A549 (cell line): Measurements from ENCODE around the gene CD7. TPM values are rescaled to one million over a fixed set of nuclear protein-coding genes. Genes with fewer than 3 reads are reported as not detected.

Experiments used
- ATAC-seq, 2 experiments: fragments of 200-7000 bp in 1 of 2; fragments of >200 bp in 1 of 2; cut with Nextera tagmentation in 1 of 2; cut with Tn5 transposase in 1 of 2; 3 replicates each; pipeline versions ENCODE4 v1.8.0 to v1.9.1; 2018 to 2020; ENCODE audit warnings: mild to moderate bottlenecking in 1 of 2, moderate library complexity in 1 of 2
- CTCF ChIA-PET: fragments of 300-600 bp; sonication (Branson Sonifier 250); formaldehyde crosslinking; extraction: SDS; loops from one replicate; lab custom pipeline; 2021; ENCODE audit warnings: antibody characterized with exemption, inconsistent platforms; lab: Yijun Ruan, JAX
- POLR2A ChIA-PET: fragments of 350-600 bp; formaldehyde crosslinking; extraction: SDS; loops from one replicate; lab custom pipeline; 2021; ENCODE audit warnings: antibody characterized with exemption, inconsistent platforms; lab: Yijun Ruan, JAX
- DNase-seq, 2 experiments: peaks; one replicate each; pipeline versions ENCODE4 v3.0.0 to v3.0.0-alpha.2; 2011 to 2016; ENCODE audit warnings: low read depth in 1 of 2, low spot score in 1 of 2
- FAIRE-seq: peaks from 2 replicates; lab custom pipeline; 2011; peaks lifted over from hg19 to GRCh38; lab: Jason Lieb, UNC
- H3K27ac ChIP-seq, 2 experiments: fragments of >200 bp; sonication (Bioruptor Twin); formaldehyde crosslinking; 3 replicates each; pipeline ENCODE4 v1.5.1; 2016 to 2017
- H3K4me1 ChIP-seq: fragments of >200 bp; sonication (Bioruptor Twin); formaldehyde crosslinking; 3 replicates; pipeline ENCODE4 v1.6.1; 2016
- H3K4me2 ChIP-seq: fragments of >200 bp; sonication (Bioruptor Twin); formaldehyde crosslinking; 3 replicates; pipeline ENCODE4 v1.6.1; 2016
- H3K4me3 ChIP-seq: fragments of >200 bp; sonication (Bioruptor Twin); formaldehyde crosslinking; 3 replicates; pipeline ENCODE4 v1.5.1; 2016
- H3K9me3 ChIP-seq: fragments of >200 bp; sonication (Bioruptor Twin); formaldehyde crosslinking; 3 replicates; pipeline ENCODE4 v1.6.1; 2016
- CBX2 ChIP-seq: fragments of 200-600 bp; sonication (generic); IDR thresholded peaks from 2 replicates; pipeline ENCODE4 v1.6.1; 2016; ENCODE audit warnings: low read depth, mild to moderate bottlenecking, borderline replicate concordance
- CHD2 ChIP-seq: fragments of 150-350 bp; IDR thresholded peaks from 2 replicates; pipeline ENCODE4 v1.6.1; 2014; ENCODE audit warnings: low read length; ENCODE audit not compliant: partially characterized antibody
- CHD4 ChIP-seq: fragments of 200-600 bp; sonication (generic); IDR thresholded peaks from 2 replicates; pipeline ENCODE4 v1.6.1; 2016; ENCODE audit warnings: antibody characterized with exemption, mild to moderate bottlenecking, borderline replicate concordance
- EHMT2 ChIP-seq: fragments of 200-600 bp; sonication (generic); IDR thresholded peaks from 2 replicates; pipeline ENCODE4 v1.6.1; 2016; ENCODE audit warnings: antibody characterized with exemption, low read depth, mild to moderate bottlenecking, moderate library complexity
- EP300 ChIP-seq, 2 experiments: fragments of >200 bp; sonication (Bioruptor Twin); formaldehyde crosslinking; IDR thresholded peaks; 2 replicates in 1 of 2; 3 replicates in 1 of 2; pipeline ENCODE4 v1.6.1; 2016 to 2017
- ESRRA ChIP-seq: fragments of 150-350 bp; IDR thresholded peaks from 2 replicates; pipeline ENCODE4 v1.6.1; 2014; ENCODE audit warnings: mild to moderate bottlenecking, low read length, borderline replicate concordance
- HOXB5 ChIP-seq: fragments of 250-450 bp; sonication (Bioruptor Pico); IDR thresholded peaks from 2 replicates; pipeline ENCODE4 v1.5.0; 2020; ENCODE audit warnings: mild to moderate bottlenecking, moderate library complexity
- JUN ChIP-seq, 2 experiments: fragments of >200 bp; sonication (Bioruptor Twin); formaldehyde crosslinking; IDR thresholded peaks; 2 replicates in 1 of 2; 3 replicates in 1 of 2; pipeline ENCODE4 v1.6.1; 2016 to 2017
- KDM5A ChIP-seq: fragments of 200-600 bp; sonication (generic); IDR thresholded peaks from 2 replicates; pipeline ENCODE4 v1.6.1; 2016; ENCODE audit warnings: antibody characterized with exemption, mild to moderate bottlenecking
- MYC ChIP-seq: IDR thresholded peaks from 2 replicates; pipeline ENCODE4 v1.6.1; 2012; ENCODE audit warnings: mild to moderate bottlenecking, inconsistent platforms, low read length, improper control_type of control experiment, borderline replicate concordance
- NR3C1 ChIP-seq: fragments of >200 bp; sonication (Bioruptor Twin); formaldehyde crosslinking; IDR thresholded peaks from 3 replicates; pipeline ENCODE4 v1.6.1; 2017
- RAD21 ChIP-seq, 2 experiments: fragments of >200 bp in 1 of 2; sonication (Bioruptor Twin) in 1 of 2; formaldehyde crosslinking in 1 of 2; IDR thresholded peaks in 1 of 2; conservative IDR thresholded peaks in 1 of 2; 2 replicates in 1 of 2; 3 replicates in 1 of 2; pipeline ENCODE4 v1.6.1; 2012 to 2018; ENCODE audit warnings: inconsistent platforms in 1 of 2
- SMC3 ChIP-seq: fragments of >200 bp; sonication (Bioruptor Twin); formaldehyde crosslinking; IDR thresholded peaks from 3 replicates; pipeline ENCODE4 v1.6.1; 2018; ENCODE audit warnings: inconsistent platforms
- SREBF2 ChIP-seq: fragments of 450-650 bp; IDR thresholded peaks from 2 replicates; pipeline ENCODE4 v1.6.1; 2014; ENCODE audit warnings: mild to moderate bottlenecking, moderate library complexity
- TFCP2L1 ChIP-seq: fragments of 250-450 bp; sonication (Bioruptor Pico); IDR thresholded peaks from 2 replicates; pipeline ENCODE4 v1.5.0; 2021; ENCODE audit warnings: mild to moderate bottlenecking
- ZSCAN20 ChIP-seq: fragments of 250-450 bp; sonication (Bioruptor Pico); IDR thresholded peaks from 2 replicates; pipeline ENCODE4 v1.8.0; 2022; ENCODE audit warnings: mild to moderate bottlenecking, moderate library complexity
- WGBS: methylation state at CpG from one replicate; pipeline ENCODE4 v1.1.6; 2017; ENCODE audit errors: missing lambda C conversion rate; 5-methylcytosine and 5-hydroxymethylcytosine counted together
- polyA plus RNA-seq, 4 experiments: library from polyadenylated mRNA; depleted of rRNA in 3 of 4; stranded (reverse); fragments of >200 nt; fragmentation: RNase III in 1 of 4; extraction: RNeasy Plus Mini Kit Qiagen cat#74134 plus additional on column Dnase treatment in 1 of 4; gene quantifications; 2 replicates in 3 of 4; 3 replicates in 1 of 4; pipeline ENCODE4 v1.2.3, GENCODE V29; 2011 to 2017
- TF ChIP-seq, protein P1 (sequence below): fragments of >200 bp; sonication (Bioruptor Twin); formaldehyde crosslinking; IDR thresholded peaks from 3 replicates; pipeline ENCODE4 v1.5.1; 2016
- TF ChIP-seq, protein P2 (sequence below): fragments of >200 bp; sonication (Bioruptor Twin); formaldehyde crosslinking; IDR thresholded peaks from 2 replicates; pipeline ENCODE4 v1.6.1; 2016
- TF ChIP-seq, protein P3 (sequence below): IDR thresholded peaks from 2 replicates; pipeline ENCODE4 v1.6.1; 2012
- TF ChIP-seq, protein P4 (sequence below): fragments of 450-650 bp; IDR thresholded peaks from 2 replicates; pipeline ENCODE4 v1.6.1; 2014; ENCODE audit warnings: antibody characterized with exemption
- TF ChIP-seq, protein P5 (sequence below): fragments of >200 bp; sonication (Bioruptor Twin); formaldehyde crosslinking; IDR thresholded peaks from 3 replicates; pipeline ENCODE4 v1.6.1; 2016
- TF ChIP-seq, protein P6 (sequence below): fragments of 200-600 bp; sonication (generic); IDR thresholded peaks from 2 replicates; pipeline ENCODE4 v1.6.1; 2016; ENCODE audit warnings: antibody characterized with exemption, mild to moderate bottlenecking, moderate library complexity

Gene CD7
- polyA plus RNA-seq, 2 of the 4 experiments (the other 2 are of a cell fraction) = not detected

DNA sequence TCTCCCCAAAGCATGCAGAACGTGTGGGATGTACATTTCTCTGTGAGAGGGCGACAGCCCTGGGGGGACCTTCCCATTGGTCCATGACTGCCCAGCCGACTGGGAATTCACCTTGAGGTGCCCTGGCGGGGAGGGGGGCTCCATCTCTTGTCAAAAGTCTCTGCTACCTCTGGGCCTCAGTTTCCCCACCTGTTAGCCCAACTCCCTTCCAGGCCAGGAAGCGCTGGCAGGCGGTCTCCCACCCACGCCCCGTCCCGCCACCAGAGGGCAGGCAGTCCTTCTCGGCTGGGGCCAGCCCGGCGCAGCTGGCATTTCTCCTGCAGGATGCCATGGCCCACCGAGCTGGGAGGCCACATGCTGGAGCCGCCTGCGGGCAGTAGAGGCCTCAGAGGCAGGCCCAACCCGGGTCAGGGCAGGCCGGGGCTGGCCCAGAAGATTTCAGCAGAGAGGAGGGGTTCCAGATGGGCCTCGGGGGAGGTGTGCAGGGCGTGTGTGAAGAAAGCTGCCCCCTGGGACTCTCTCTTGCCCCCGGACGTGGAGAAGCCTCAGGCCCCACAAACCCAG is 16.6 kb downstream of the CD7 start:
- POLR2A ChIA-PET = interaction anchor here (0.6 to 1.3 kb wide), 2 partner anchors 9 to 34 kb away, joined by 3 to 13 read pairs; no protein-coding TSS in a partner anchor
- ATAC-seq (peak; percentile 26 to 66; a peak in 3 of 6 replicates), DNase-seq (peak; percentile 68 to 84), FAIRE-seq (no peak)
- CTCF ChIA-PET = interaction anchor here (0.6 to 21.2 kb wide), 41 partner anchors 9 to 147 kb away, joined by 3 to 343 read pairs (median 7); partner anchors contain the start of genes CD7, CSNK1D and SECTM1
- TF ChIP-seq ESRRA = no peak
- no peak for TF ChIP-seq CBX2
- TF ChIP-seq EP300 (IDR thresholded peaks at IDR 0.05) = no peak
- TF ChIP-seq ZSCAN20 (CRISPR knock-in tag) = no peak
- TF ChIP-seq, protein P1, sequence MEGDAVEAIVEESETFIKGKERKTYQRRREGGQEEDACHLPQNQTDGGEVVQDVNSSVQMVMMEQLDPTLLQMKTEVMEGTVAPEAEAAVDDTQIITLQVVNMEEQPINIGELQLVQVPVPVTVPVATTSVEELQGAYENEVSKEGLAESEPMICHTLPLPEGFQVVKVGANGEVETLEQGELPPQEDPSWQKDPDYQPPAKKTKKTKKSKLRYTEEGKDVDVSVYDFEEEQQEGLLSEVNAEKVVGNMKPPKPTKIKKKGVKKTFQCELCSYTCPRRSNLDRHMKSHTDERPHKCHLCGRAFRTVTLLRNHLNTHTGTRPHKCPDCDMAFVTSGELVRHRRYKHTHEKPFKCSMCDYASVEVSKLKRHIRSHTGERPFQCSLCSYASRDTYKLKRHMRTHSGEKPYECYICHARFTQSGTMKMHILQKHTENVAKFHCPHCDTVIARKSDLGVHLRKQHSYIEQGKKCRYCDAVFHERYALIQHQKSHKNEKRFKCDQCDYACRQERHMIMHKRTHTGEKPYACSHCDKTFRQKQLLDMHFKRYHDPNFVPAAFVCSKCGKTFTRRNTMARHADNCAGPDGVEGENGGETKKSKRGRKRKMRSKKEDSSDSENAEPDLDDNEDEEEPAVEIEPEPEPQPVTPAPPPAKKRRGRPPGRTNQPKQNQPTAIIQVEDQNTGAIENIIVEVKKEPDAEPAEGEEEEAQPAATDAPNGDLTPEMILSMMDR = peak; percentile 86
- TF ChIP-seq EHMT2 = no peak
- TF ChIP-seq, protein P2, sequence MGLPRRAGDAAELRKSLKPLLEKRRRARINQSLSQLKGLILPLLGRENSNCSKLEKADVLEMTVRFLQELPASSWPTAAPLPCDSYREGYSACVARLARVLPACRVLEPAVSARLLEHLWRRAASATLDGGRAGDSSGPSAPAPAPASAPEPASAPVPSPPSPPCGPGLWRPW = no peak
- peak; percentile 83 to 88 for TF ChIP-seq RAD21 (conservative IDR thresholded peaks at IDR 0.05 in 1 of 2, IDR thresholded peaks at IDR 0.05 in 1 of 2)
- no peak for TF ChIP-seq KDM5A
- TF ChIP-seq, protein P3, sequence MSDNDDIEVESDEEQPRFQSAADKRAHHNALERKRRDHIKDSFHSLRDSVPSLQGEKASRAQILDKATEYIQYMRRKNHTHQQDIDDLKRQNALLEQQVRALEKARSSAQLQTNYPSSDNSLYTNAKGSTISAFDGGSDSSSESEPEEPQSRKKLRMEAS = peak; percentile 62
- TF ChIP-seq NR3C1 = no peak
- no peak for TF ChIP-seq JUN (IDR thresholded peaks at IDR 0.05)
- TF ChIP-seq CHD4 = no peak
- TF ChIP-seq, protein P4, sequence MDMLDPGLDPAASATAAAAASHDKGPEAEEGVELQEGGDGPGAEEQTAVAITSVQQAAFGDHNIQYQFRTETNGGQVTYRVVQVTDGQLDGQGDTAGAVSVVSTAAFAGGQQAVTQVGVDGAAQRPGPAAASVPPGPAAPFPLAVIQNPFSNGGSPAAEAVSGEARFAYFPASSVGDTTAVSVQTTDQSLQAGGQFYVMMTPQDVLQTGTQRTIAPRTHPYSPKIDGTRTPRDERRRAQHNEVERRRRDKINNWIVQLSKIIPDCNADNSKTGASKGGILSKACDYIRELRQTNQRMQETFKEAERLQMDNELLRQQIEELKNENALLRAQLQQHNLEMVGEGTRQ = no peak
- TF ChIP-seq SREBF2 = no peak
- peak; percentile 91 for TF ChIP-seq SMC3
- TF ChIP-seq, protein P5, sequence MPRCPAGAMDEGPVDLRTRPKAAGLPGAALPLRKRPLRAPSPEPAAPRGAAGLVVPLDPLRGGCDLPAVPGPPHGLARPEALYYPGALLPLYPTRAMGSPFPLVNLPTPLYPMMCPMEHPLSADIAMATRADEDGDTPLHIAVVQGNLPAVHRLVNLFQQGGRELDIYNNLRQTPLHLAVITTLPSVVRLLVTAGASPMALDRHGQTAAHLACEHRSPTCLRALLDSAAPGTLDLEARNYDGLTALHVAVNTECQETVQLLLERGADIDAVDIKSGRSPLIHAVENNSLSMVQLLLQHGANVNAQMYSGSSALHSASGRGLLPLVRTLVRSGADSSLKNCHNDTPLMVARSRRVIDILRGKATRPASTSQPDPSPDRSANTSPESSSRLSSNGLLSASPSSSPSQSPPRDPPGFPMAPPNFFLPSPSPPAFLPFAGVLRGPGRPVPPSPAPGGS = no peak
- TF ChIP-seq MYC = peak; percentile 52; the same call in 1 of the 2 replicates
- TF ChIP-seq, protein P6, sequence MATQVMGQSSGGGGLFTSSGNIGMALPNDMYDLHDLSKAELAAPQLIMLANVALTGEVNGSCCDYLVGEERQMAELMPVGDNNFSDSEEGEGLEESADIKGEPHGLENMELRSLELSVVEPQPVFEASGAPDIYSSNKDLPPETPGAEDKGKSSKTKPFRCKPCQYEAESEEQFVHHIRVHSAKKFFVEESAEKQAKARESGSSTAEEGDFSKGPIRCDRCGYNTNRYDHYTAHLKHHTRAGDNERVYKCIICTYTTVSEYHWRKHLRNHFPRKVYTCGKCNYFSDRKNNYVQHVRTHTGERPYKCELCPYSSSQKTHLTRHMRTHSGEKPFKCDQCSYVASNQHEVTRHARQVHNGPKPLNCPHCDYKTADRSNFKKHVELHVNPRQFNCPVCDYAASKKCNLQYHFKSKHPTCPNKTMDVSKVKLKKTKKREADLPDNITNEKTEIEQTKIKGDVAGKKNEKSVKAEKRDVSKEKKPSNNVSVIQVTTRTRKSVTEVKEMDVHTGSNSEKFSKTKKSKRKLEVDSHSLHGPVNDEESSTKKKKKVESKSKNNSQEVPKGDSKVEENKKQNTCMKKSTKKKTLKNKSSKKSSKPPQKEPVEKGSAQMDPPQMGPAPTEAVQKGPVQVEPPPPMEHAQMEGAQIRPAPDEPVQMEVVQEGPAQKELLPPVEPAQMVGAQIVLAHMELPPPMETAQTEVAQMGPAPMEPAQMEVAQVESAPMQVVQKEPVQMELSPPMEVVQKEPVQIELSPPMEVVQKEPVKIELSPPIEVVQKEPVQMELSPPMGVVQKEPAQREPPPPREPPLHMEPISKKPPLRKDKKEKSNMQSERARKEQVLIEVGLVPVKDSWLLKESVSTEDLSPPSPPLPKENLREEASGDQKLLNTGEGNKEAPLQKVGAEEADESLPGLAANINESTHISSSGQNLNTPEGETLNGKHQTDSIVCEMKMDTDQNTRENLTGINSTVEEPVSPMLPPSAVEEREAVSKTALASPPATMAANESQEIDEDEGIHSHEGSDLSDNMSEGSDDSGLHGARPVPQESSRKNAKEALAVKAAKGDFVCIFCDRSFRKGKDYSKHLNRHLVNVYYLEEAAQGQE = no peak
- peak; percentile 52; the same call in 1 of the 2 replicates for TF ChIP-seq HOXB5
- no peak for TF ChIP-seq CHD2
- no peak for TF ChIP-seq TFCP2L1
- Histone ChIP-seq H3K9me3 (no peaks in the 10 kb centered on the region), H3K4me2 (peak overlapping the region; percentile 34), H3K4me3 (no peak overlapping the region), H3K4me1 (peaks cover 54% of the 10 kb centered on the region), H3K27ac (peak overlapping the region; percentile 96 to 98)
- WGBS = 36% methylated on average over 19 of the region's 21 CpGs
